NT2/D1 (cell line): ENCODE data around the gene TTC16.

Source experiments
- DNase-seq: peaks from one replicate; pipeline ENCODE4 v3.0.0-alpha.2; 2011; ENCODE audit warnings: low read depth, low spot score
- H3K27me3 ChIP-seq: 2 replicates; pipeline ENCODE4 v1.6.0; 2011; ENCODE audit warnings: mild to moderate bottlenecking; ENCODE audit not compliant: insufficient read length, insufficient read depth
- H3K36me3 ChIP-seq: 2 replicates; pipeline ENCODE4 v1.6.1; 2011; ENCODE audit warnings: mild to moderate bottlenecking, low read length, mixed read lengths; ENCODE audit not compliant: insufficient read depth, insufficient read length
- H3K4me1 ChIP-seq: 2 replicates; pipeline ENCODE4 v1.5.1; 2011; ENCODE audit not compliant: insufficient read depth, insufficient read length
- H3K4me3 ChIP-seq: 2 replicates; pipeline ENCODE4 v1.5.1; 2011; ENCODE audit warnings: low read depth; ENCODE audit not compliant: insufficient read length
- H3K9ac ChIP-seq: 2 replicates; pipeline ENCODE4 v1.6.0; 2011; ENCODE audit warnings: low read depth; ENCODE audit not compliant: insufficient read length
- H3K9me3 ChIP-seq: 2 replicates; pipeline ENCODE4 v1.5.1; 2011; ENCODE audit warnings: mild to moderate bottlenecking, low read length; ENCODE audit not compliant: insufficient read depth
- SUZ12 ChIP-seq: IDR thresholded peaks from 2 replicates; pipeline ENCODE4 v1.6.1; 2011; ENCODE audit not compliant: insufficient read length, insufficient read depth; ENCODE audit errors: extremely low read depth
- YY1 ChIP-seq: IDR thresholded peaks from 2 replicates; pipeline ENCODE4 v1.6.1; 2011; ENCODE audit not compliant: insufficient read length, insufficient read depth
- ZNF274 ChIP-seq: IDR thresholded peaks from 2 replicates; pipeline ENCODE4 v1.6.1; 2011; ENCODE audit warnings: mild to moderate bottlenecking, low read depth, low read length

The TTC16 gene, protein sequence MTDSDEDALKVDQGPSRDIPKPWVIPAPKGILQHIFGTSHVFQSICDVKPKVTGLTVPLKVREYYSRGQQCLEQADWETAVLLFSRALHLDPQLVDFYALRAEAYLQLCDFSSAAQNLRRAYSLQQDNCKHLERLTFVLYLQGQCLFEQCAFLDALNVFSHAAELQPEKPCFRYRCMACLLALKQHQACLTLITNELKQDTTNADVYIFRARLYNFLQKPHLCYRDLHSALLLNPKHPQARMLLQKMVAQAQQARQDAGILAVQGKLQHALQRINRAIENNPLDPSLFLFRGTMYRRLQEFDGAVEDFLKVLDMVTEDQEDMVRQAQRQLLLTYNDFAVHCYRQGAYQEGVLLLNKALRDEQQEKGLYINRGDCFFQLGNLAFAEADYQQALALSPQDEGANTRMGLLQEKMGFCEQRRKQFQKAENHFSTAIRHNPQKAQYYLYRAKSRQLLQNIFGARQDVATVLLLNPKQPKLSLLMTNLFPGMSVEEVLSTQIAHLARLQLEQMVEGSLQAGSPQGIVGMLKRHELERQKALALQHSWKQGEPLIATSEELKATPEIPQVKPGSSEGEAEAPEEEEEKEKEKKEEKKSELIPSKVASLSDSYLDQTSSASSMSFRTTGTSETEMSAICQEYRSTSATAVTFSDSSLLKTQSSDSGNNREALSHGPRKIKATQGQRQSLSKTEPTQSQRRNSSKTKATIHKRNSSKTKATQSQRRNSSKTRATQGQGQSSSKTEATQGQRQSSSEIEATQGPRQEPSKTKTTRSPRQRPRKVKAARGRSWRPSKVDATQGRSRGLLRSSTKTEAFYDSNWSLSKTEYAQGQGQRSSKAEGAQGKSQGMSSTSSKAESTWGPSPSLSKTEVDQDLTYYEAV

GRCh38 chr9:127715470-127716337, at the start of gene TTC16, which contains the start of gene PTRH1:
Gene TTC16, plus strand, starts transcription at chr9:127716079. Its CDS starts 67 bp downstream, at chr9:127716146.
Gene PTRH1, minus strand, starts transcription at chr9:127715663. Its CDS starts 24 bp downstream, at chr9:127715639.
- peaks cover 21% of the 10 kb centered on the region for H3K27me3 ChIP-seq
- no peaks in the 10 kb centered on the region for H3K36me3 ChIP-seq
- peaks cover 15% of the 10 kb centered on the region for H3K4me1 ChIP-seq
- H3K9me3 ChIP-seq: no peaks in the 10 kb centered on the region
- peak within 1 kb of the TSS; percentile 81 for H3K9ac ChIP-seq
- TF ChIP-seq SUZ12 (no peak), YY1 (peak; percentile 96)
- peak; percentile 93 for DNase-seq
- H3K4me3 ChIP-seq: peak within 1 kb of the TSS; percentile 85

GRCh38 chr9:127667127-127667844, 48.6 kb upstream of the TTC16 start:
- Histone ChIP-seq H3K9me3 (no peaks in the 10 kb centered on the region), H3K4me1 (no peaks in the 10 kb centered on the region), H3K4me3 (no peak overlapping the region), H3K36me3 (peaks cover 27% of the 10 kb centered on the region), H3K9ac (no peak overlapping the region), H3K27me3 (no peaks in the 10 kb centered on the region)
- TF ChIP-seq YY1 (no peak), ZNF274 (no peak), SUZ12 (no peak)
- DNase-seq: no peak

DNA sequence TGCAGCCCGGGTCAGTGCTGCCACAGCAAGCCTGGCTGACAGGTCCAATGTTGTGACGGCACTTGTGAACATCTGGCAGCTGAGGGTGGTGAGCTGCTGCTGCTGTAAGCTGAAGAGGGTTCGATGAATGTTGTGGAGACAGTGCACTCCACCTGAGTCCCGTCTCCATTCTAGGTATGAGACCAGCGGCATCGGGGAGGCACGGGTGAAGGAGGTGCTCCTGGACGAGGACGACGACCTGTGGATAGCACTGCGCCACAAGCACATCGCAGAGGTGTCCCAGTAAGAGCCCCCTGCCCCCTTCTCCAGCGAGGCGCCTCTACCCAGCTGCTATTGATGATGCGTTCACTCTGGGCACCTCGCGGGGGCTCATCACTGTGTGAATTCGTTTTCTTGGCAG, 48.0 kb upstream of the TTC16 start:
- H3K4me3 ChIP-seq: no peak overlapping the region
- no peaks in the 10 kb centered on the region for H3K27me3 ChIP-seq
- H3K36me3 ChIP-seq: peaks cover 30% of the 10 kb centered on the region
- no peaks in the 10 kb centered on the region for H3K4me1 ChIP-seq
- no peaks in the 10 kb centered on the region for H3K9me3 ChIP-seq
- TF ChIP-seq YY1 (no peak), ZNF274 (no peak), SUZ12 (no peak)
- H3K9ac ChIP-seq: no peak overlapping the region
- no peak for DNase-seq

- Histone ChIP-seq H3K9ac (no peak overlapping the region), H3K9me3 (no peaks in the 10 kb centered on the region), H3K36me3 (peaks cover 27% of the 10 kb centered on the region), H3K4me1 (no peaks in the 10 kb centered on the region), H3K27me3 (no peaks in the 10 kb centered on the region), H3K4me3 (no peak overlapping the region)
- no peak for DNase-seq
- TF ChIP-seq YY1 (no peak), SUZ12 (no peak), ZNF274 (no peak)
These were observed 42.6 kb upstream of the TTC16 start for GRCh38 chr9:127673234-127673633.

DNA sequence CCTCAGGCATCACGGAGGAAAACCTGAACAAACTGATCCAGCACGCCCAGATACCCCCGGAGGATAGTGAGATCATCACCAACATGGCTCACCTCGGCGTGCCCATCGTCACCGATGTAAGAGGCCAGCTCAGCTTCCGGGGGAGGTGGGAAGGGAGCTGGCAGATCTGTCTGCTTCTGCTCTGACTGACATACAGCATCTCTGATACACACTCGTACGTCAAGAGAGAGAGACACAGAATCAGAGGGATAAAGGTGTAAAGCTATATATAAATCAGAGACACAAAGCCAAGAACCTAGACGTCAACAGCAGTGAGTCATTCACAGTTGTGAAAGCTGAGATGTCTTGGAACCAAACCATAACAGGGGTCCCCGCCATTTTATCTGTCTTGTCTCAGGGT, 39.2 kb upstream of the TTC16 start:
- H3K9ac ChIP-seq: no peak overlapping the region
- H3K4me3 ChIP-seq: no peak overlapping the region
- no peaks in the 10 kb centered on the region for H3K9me3 ChIP-seq
- no peaks in the 10 kb centered on the region for H3K27me3 ChIP-seq
- no peaks in the 10 kb centered on the region for H3K4me1 ChIP-seq
- TF ChIP-seq SUZ12 (no peak), ZNF274 (no peak), YY1 (no peak)
- H3K36me3 ChIP-seq: peaks cover 47% of the 10 kb centered on the region
- DNase-seq: no peak

DNA sequence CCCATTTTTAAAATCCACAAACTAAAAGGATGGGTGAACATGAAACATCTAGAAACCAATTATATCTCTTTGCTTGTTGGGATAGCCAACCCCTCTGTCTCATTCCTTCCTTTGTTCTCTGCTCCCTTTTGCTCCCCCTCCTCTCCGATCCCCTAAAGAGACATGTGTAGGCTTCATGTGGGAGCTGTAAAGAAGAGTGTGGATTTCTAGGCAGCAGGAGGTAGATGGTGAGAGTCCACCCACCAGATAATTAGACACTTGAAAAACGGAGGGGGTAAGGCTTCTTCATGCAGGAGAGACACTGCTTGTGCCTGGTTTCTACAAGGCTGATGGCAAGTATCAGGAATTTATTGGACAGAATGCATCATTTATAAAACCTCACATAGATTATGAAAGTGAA, 36.4 kb upstream of the TTC16 start:
- TF ChIP-seq SUZ12 (no peak), YY1 (no peak), ZNF274 (no peak)
- peaks cover 6% of the 10 kb centered on the region for H3K4me1 ChIP-seq
- no peak for DNase-seq
- no peak overlapping the region for H3K4me3 ChIP-seq
- no peak overlapping the region for H3K9ac ChIP-seq
- H3K27me3 ChIP-seq: no peaks in the 10 kb centered on the region
- no peaks in the 10 kb centered on the region for H3K9me3 ChIP-seq
- H3K36me3 ChIP-seq: peaks cover 58% of the 10 kb centered on the region

DNA sequence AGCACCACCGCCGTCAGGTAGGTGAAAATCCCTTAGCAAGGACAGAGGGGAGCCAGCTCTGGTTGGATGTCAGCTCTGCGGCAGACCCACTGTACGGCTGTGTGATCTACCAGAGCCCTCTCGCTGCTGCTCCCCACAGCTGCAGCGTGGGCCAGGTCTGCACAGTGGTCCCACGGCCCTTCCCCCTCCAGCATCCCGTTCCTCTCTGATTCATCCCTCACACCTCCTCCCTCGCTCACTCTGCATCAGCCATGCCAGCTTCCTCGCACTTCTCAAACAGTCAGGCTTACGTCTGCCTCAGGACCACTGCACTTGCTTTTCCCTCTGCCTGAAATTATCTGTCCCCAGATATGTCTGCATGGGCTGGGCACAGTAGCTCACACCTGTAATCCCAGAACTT, 35.7 kb upstream of the TTC16 start:
- H3K36me3 ChIP-seq: peaks cover 58% of the 10 kb centered on the region
- no peaks in the 10 kb centered on the region for H3K27me3 ChIP-seq
- TF ChIP-seq YY1 (no peak), SUZ12 (no peak), ZNF274 (no peak)
- no peak overlapping the region for H3K4me3 ChIP-seq
- no peak for DNase-seq
- H3K9ac ChIP-seq: no peak overlapping the region
- no peaks in the 10 kb centered on the region for H3K9me3 ChIP-seq
- peaks cover 12% of the 10 kb centered on the region for H3K4me1 ChIP-seq
